Activated T-cell treated with anti-CD3 and anti-CD28 coated beads, Interleukin-2, amount 50 U/mL, for 1 hour (primary cell): ENCODE measurements around the gene FOSB.
A peak's percentile ranks its signal among the peaks of the same experiment; 100 is the strongest.
"Not testable (repeated sequence)": the region's sequence is repeated elsewhere in the genome, so short reads cannot be mapped to it uniquely, and the experiment has no call there.

Source experiments
- DNase-seq: peaks from one replicate; pipeline ENCODE4 v3.0.0-alpha.2; 2020

Gene FOSB

DNA sequence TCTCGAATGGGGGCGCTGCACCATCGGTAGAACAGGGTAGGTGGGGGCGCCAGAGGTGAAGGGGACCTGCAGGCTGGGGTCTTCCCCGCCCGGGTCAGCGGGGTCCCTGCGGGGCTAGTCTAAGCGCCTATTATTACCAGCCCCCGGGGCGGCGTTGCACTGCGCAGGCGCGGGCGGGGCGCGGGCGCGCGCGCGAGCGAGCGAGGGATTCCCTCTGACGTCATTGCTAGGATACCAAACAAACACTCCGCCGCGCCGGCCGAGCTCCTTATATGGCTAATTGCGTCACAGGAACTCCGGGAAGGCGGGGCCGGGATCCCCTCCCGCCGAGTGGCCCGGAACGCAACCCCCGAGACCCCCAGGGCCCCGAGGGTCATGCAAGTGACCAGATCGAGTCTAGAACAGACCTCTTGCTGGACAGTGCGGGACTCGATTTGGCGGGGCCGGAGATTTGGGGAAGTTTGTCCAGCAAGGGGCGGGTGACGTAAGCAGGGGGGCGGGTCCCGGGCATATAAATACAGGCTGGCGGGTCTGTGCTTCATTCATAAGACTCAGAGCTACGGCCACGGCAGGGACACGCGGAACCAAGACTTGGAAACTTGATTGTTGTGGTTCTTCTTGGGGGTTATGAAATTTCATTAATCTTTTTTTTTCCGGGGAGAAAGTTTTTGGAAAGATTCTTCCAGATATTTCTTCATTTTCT, at the start of gene FOSB:
Gene FOSB, plus strand, starts transcription at position 541 of the 703 bp plus-strand sequence. CDS start 591 bp downstream, outside the sequence.
- DNase-seq = peak; percentile 95

DNA sequence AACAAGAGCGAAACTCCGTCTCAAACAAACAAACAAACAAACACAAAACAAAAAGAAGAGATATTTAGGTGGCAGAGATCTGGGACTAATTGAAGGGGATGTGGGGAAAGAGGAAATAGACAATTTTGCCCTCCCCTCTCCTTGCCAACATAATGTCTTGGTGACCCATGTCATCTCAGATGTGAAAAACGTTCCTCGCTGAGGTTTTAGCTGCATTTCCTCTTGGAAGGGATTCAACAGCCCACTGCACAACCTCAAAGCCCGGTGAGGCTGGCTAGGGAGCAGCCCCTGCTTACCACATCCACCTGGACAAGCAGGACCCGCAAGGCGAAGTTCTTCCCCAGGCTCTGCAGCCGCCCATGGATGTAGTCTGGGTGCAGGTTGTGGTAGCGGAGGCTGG, 49.0 kb upstream of the FOSB start:
- no peak for DNase-seq

DNA sequence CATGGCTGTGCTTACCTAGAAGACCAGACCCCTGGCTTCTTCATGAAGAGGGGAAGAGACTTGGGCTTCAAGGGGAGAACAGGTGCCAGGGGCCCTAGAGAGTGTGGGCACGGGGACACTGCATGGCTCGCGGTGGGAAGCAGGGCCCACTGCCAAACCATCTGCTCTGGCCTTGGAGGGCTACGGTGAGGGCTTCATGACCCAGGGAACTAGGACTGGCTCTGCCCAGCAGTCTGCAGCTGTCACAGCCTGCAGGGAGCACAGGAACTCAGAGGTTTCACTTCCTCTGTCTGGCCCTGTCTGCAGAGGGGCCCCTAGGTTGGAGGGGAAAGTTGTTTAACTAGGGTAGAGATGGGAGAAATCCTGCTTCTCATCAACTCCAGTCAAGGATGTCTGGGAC, 48.4 kb upstream of the FOSB start:
- DNase-seq = no peak

DNA sequence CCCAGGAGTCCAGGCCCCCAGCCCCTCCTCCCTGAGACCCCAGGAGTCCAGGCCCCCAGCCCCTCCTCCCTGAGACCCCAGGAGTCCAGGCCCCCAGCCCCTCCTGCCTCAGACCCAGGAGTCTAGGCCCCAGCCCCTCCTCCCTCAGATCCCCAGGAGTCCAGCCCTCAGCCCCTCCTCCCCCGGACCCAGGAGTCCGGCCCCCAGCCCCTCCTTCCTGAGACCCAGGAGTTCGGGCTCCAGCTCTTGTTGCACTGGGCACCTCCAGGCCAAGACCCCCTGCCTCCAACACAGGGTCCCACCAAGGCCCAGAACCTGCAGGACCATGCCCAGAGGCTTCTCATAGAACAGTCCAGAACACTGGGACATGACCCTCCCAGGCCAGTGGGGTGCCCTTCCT, 47.9 kb upstream of the FOSB start:
- no peak for DNase-seq

DNA sequence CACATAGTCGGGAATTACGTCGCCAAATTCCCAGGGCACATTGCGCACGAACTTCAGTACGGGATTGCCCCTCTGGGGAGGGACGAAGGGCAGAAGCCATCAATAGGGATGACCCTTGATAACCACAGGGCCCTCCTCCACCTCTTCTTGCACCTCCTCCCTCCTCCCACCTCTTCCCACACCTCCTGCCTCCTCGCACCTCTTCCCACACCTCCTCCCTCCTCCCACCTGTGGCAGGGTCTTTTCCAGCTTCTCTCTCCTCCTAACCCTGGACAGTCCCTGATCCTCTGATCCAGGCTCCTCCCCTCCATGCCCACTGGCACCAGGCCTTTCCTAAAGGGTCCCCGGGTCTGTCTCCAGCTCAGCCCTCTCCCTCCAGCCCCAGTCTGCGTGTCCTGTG, 47.4 kb upstream of the FOSB start:
- DNase-seq = no peak

DNA sequence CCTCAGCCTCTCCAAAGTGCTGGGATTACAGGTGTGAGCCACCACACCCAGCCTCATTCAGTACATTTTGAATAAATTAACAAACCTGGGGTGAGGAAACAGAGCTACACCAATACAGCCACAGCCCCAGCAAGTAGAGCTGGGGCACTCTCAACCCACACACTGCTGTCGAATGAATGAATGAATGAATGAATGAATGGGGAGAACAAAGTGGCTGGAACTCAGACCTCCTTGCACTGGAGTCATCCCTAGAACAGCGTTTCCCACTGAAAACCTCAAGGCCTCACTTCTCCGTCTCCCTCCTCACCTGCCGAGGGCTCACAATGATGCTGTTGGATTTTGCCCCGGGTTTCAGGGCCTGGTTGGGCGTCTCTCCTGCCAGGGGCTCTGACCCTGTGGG, 46.9 kb upstream of the FOSB start:
- DNase-seq = no peak

DNA sequence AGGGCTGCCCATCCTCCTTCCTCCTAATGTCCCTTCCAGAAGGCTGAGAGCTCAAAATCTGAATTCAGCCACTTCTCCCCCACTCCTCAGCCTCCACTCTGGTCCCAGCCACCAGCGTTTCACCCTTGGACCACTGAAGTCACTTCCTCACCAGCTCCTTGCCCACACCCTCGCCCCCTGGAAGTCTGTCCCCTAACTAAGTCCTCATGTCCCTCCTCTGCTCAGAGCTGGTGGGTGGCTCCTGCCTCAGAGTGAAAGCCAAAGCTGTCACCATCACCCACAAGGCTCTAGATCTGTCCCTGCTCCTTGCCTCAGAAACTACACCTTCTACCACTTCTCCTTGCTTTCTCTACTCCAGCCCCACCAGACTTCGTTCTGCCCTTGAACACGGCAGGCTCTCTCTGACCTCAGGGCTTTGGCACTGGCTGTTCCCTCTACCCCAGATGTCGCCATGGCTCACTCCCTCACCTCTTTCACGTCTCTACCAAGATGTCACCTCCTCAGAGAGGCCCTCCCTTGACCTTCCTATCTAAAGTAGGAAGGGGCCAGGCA, 45.8 kb upstream of the FOSB start:
- no peak for DNase-seq

DNA sequence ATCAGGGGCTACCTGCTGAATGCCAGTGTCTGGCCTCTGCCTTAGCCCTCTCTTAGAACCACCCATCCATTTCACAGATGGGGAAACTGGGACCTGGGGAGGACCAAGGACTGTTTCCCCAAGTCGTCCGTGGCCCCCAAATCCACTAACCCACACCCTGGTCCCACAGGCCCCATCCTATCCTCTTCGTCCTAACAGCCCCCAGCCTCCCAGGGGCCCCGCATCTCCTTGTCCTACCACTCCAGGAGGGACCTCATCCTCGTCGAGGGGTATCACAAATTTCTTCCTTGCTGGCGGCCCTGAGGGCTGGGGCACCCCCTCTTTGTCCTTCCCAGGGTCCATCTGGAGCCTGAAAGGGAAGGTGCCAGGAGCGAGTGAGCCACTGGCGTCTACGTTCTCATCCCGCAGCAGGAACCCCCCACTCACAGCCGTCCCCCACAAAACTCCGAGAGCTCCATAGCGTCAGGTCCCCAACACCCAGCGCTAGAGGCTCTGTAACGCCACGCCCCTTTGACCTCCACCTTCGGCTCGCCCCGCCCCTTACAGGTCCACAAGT, 44.7 kb upstream of the FOSB start:
- no peak for DNase-seq

DNA sequence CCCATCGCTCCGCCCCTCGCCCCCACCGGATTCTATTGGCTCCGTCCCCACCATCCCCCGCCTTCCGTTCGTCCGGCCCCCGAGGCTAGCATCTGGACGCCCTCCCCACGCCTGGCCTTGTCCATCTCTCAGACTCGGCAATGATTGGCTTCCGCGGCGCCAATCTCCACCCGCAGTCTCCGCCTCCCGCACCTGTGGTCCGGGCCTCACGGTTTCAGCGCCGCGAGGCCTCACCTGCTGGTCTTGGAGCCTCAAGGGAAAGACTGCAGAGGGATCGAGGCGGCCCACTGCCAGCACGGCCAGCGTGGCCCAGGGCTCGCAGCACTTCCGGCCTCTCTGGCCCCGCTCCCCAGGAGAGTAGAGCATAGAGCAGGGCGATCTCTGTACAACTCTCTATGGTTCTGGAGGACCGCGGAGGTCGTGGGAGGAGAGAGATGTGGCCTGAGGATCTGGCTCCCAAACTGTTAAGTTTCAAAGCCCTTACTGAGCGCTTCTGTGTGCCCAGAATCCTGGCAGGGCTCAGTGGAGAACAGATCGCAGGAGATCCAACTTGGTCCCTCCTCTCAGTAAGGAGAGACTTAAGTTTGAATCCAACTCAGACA, 44.1 kb upstream of the FOSB start, which contains the start of gene ERCC1:
Gene ERCC1, minus strand, starts transcription at position 329 of the 602 bp plus-strand sequence. CDS start 543 bp downstream, outside the sequence.
- peak; percentile 76 for DNase-seq

DNA sequence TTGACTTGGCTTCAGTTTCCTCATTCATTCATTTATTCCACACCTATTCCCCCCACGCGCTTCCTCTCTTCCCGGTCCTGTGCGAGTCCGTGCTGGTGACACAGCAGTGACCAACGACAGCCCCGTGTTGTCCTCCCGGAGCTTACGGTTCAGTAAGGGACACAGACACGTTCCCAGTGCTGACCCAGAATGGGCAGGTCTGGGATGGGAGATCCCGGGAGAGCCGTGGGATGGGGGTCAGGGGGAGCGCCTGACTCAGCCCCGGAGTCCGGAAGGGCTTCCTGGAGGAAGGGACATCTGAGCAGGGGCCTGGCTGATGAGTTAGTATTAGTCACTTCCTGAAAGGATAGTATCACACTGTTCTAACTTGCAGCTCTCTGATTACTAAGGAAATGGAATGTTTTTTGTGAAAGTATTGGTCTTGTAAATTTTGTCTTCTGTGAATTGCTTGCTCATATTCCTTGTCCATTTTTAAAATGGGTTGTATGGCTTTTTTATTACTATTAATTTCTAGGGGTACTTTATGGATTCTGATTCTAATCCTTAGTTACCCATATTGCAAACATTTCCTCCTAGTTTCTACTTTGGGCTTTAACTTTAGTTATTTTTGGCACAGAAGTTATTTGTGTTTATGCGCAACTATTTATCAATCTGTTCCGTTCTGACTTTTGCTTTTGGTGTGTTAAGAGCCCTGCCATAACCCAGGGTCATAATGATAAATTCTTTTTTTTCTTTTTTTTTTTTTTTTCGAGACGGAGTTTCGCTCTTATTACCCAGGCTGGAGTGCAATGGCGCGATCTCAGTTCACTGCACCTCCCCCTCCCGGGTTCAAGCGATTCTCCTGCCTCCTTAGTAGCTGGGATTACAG, 43.4 kb upstream of the FOSB start:
- peak; percentile 36 for DNase-seq

DNA sequence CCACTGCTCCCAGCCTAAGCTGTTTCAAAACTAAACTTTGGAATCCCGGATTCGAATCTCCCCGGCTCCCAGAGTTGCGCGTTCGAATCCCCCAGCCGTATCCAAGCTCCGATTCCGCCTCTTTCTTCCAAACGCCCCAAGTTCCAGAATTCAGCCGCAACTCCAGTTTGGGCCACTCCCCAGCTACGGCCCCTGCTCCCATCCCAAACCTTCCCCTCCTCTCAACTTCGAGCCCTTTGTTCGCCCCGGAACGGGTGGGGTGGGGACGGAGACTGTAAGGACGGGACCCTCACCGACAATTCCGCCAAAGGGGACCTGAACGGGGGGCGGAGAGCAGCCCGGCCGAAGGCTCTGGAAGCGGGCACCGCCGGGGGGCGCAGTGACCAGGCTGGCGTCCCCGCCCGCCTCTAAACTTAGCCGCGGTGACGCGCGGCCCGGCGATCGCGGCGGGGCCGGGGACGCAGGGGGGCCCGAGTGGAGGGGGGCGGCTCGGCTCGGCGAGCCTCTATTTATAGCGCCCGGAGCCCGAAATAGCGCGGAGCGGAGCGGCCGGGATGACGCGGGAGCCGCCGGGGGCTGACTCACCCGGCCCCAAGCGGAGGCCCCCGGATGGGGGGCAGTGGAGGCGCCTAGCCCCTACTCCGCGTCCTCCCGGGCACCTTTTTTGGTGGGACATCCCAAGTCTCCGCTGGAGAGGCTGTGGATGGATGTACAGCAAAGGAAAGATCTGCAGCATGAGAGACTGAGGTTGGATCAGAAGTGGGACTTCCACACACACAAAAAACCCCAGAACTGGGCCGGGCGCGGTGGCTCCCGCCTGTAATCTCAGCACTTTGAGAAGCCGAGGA, 39.2 kb upstream of the FOSB start:
- DNase-seq = peak; percentile 53

DNA sequence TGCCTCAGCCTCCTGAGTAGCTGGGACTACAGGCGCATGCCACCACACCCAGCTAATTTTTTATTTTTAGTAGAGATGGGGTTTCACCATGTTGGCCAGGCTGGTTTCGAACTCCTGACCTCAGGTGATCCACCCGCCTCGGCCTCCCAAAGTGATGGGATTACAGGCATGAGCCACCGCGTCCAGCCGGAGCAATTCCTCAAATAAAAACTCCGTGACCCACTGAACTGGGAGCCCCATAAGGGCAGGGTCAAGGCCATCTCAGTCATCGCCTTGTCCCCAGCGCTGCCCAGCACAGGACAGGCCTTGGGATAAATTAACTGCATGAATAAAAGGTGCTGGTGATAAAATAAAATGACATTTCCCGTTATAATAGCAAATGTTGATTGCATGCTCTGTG, 37.9 kb upstream of the FOSB start:
- DNase-seq = not testable (repeated sequence)

DNA sequence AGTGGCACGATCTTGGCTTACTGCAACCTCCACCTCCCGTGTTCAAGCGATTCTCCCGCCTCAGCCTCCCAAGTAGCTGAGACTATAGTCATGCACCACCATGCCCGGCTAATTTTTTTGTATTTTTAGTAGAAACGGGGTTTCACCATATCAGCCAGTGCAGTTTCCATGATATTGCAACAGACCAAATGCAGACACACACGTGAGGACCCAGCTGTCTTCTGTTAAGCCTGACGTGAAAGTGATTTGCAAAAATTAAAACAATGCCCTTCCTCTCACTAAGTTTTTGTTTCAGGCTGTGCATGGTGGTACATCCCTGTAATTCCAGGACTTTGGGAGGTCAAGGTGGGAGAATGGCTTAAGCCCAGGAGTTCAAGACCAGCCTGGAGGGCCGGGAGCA, 36.8 kb upstream of the FOSB start:
- not testable (repeated sequence) for DNase-seq

DNA sequence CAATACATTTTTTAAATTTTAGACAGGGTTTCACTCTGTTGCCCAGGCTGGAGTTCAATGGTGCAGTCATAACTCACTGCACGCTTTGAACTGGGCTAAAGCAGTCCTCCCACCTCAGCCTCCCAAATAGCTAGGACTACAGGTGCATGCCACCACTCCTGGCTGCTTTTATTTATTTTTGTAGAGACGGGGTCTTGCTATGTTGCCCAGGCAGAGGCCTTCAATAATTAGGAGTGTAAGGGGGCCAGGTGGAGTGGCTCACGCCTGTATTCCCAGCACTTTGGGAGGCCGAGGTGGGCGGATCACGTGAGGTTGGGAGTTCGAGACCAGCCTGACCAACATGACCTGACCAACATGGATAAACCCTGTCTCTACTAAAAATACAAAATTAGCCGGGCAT, 35.3 kb upstream of the FOSB start:
- DNase-seq = not testable (repeated sequence)

DNA sequence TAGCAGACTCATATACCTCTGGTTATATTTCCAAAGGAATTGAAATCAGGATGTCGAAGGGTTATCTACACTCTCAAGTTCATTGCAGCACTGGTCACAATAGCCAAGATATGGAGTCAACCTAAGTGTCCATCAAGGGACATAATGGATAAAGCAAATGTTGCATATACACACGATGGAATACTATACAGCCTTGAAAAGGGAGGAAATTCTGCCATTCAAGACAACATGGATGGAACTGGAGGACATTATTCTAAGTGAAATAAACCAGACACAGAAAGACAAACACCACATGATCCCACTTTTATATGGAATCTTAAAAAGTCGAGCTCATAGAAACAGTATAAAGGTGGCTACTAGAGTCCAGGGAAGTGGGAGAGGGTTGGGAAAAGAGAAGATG, 30.5 kb upstream of the FOSB start:
- DNase-seq = no peak

DNA sequence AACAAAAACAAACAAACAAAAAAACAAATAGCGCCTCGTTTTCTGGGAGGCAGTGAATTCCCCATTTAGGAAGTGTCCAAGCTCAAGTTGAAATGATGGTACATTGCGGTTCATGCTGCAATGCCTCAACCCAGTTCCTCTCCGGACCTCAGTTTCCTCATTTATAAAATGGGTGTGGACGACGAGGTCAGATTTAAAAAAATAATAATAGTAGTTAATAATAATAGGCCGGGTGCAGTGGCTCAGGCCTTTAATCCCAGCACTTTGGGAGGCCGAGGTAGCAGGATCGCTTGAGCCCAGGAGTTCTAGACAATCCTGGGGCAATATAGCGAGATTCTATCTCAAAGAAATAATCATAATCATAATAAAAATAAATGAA, 28.6 kb upstream of the FOSB start:
- DNase-seq = no peak

DNA sequence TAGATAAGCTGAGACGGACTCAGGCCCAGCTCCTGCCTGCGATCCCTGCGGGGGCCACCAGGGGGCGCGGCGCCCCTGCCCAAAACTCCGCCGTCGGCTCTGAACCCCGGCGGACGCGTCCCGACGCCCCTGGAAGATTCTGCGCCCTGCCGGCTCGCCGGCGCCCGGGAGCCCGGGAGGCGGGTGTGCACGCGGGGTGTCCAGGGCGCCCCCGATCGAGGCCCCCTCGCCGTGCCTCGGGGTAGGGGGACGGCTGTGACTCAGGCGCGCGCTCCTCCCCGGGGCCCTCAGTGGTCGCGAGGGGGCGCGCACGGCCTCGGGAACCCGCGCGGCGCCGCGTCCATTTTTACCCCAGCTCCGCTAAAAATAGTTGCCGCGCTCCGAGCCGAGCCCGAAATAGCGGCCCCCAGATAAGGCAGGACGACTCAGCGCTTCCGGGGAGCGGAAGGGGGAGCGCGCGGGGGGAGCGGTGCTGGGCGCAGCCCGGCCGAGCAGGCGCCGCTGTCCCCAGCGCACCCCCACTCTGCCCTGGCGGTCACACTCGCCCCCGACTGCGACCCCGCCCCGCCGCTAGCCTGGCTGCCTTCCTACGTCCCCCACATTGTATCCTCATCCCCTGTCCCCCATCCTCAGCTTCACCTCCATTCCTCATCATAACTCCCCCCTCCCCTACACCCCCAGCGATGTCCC, 28.1 kb upstream of the FOSB start:
- DNase-seq = peak; percentile 91

DNA sequence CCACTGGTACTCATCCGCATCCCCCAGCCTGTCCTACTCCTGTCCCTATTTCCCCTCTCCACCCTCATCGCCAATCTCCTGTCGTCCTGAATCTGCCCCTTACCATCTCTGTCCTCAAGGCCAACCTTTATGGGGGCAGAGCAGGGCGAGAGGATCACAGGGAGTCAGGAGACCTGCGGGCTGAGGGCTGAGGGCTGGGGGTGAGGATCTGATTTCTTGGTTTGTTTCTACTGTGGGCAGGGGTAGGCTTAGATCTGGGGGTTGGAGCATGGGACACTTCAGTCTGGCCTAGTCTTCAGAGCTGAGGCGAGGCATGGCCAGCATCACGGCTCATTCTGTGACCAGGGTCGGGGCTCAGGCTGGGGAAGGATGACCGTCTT, 27.5 kb upstream of the FOSB start:
- DNase-seq = no peak

DNA sequence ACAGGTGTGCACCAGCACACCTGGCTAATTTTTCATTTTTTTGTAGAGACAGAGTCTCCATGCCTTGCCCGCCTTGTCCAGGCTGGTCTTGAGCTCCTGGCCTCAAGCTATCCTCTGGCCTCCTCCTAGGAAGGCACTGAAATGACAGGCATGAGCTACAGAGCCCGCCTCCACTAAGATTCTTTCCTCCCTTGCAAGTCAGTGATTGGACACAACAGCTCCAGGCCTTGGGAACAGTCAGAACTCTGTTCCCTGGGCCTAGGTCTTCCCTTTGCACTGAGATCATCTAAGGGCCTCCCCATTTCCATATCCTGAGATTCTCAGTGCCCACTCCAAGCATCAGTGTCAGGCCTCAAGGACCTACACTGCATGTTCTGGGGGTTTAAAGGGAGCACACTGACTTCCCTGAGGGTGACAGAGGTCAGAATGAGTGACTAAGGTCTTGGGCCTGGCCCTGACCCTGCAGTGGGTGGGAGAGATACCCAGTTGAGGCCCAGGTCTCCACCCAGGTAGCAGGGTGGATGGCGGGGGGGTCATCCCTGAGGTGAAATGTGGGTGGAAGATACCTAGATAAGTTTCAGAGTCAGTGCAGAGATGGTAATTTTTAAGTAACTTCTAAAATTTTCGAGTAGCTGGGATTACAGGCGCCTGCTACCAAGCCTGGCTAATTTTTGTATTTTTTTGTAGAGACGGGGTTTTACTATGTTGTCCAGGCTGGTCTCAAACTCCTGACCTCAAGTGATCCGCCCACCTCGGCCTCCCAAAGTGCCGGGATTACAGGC, 26.7 kb upstream of the FOSB start:
- no peak for DNase-seq

DNA sequence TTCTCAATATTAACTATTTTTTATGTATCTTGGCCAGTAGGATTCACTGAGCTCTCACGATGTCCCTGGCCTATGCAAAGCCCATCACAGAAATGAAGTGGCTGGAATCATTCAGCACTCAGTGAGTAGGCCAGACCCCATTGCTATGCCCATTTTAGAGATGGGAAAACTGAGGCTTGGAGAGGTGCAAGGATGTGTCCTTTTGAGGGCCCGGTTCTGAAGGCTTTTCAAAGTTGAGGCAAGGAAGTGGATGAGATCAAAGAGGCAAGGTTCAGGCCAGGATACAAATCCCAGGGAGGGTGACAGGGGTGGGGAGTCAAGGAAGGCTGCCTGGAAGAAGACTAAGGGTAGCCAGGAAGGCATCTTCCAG, 25.4 kb upstream of the FOSB start:
- DNase-seq = no peak
